H1 (cell line): ENCODE measurements around the gene CEP85L. TPM values are rescaled to one million over a fixed set of nuclear protein-coding genes. Genes with fewer than 3 reads are reported as not detected.

Source experiments
- CTCF ChIA-PET: fragments of 300-600 bp; sonication (Branson Sonifier 250); formaldehyde crosslinking; loops from one replicate; lab custom pipeline; 2021; ENCODE audit not compliant: partially characterized antibody; lab: Charles Lee
- POLR2A ChIA-PET: fragments of 300-600 bp; sonication (Branson Sonifier 250); formaldehyde crosslinking; loops from one replicate; lab custom pipeline; 2021; ENCODE audit warnings: inconsistent platforms; ENCODE audit not compliant: partially characterized antibody; lab: Charles Lee
- DNase-seq, 2 experiments: peaks; one replicate each; pipeline versions ENCODE4 v3.0.0 to v3.0.0-alpha.2; 2010 to 2022; ENCODE audit warnings: low spot score in 2 of 2, low read depth in 1 of 2, mixed read lengths in 1 of 2
- FAIRE-seq: peaks from 2 replicates; lab custom pipeline; 2011; peaks lifted over from hg19 to GRCh38; lab: Jason Lieb, UNC
- H2AFZ ChIP-seq: 2 replicates; pipeline ENCODE4 v1.8.1; 2012; ENCODE audit warnings: low read length, inconsistent platforms
- H2AK5ac ChIP-seq: 2 replicates; pipeline ENCODE4 v1.6.1; 2013; ENCODE audit warnings: low read depth, low read length
- H2BK120ac ChIP-seq: replicated peaks from 2 replicates; pipeline ENCODE3; 2013; ENCODE audit warnings: low read depth, low read length, inconsistent platforms
- H2BK12ac ChIP-seq: 2 replicates; pipeline ENCODE4 v1.6.1; 2013; ENCODE audit warnings: low read depth, low read length
- H2BK15ac ChIP-seq: 2 replicates; pipeline ENCODE4 v1.6.1; 2013; ENCODE audit warnings: low read length
- H2BK20ac ChIP-seq: 2 replicates; pipeline ENCODE4 v1.6.1; 2013; ENCODE audit warnings: low read length
- H2BK5ac ChIP-seq: 2 replicates; pipeline ENCODE4 v1.6.1; 2013; ENCODE audit warnings: low read depth, low read length
- H3K14ac ChIP-seq: 2 replicates; pipeline ENCODE4 v1.6.1; 2013; ENCODE audit warnings: inconsistent platforms; ENCODE audit not compliant: insufficient read length
- H3K18ac ChIP-seq: 2 replicates; pipeline ENCODE4 v1.6.1; 2013; ENCODE audit warnings: low read length; ENCODE audit errors: extremely low read depth
- H3K23ac ChIP-seq: 2 replicates; pipeline ENCODE4 v1.6.1; 2013; ENCODE audit warnings: inconsistent platforms; ENCODE audit not compliant: insufficient read length
- H3K23me2 ChIP-seq: 2 replicates; pipeline ENCODE4 v1.6.1; 2013; ENCODE audit warnings: low read depth, low read length
- H3K27ac ChIP-seq: 2 replicates; pipeline ENCODE4 v1.6.1; 2011; ENCODE audit warnings: low read depth, low read length, inconsistent platforms
- H3K27me3 ChIP-seq, 4 experiments: replicated peaks in 1 of 4; 1 replicate in 1 of 4; 2 replicates in 3 of 4; pipeline versions ENCODE4 v1.6.1 to v1.8.1; 2011 to 2013; ENCODE audit warnings: low read length in 3 of 4, mild to moderate bottlenecking in 3 of 4, inconsistent platforms in 2 of 4, mixed read lengths in 2 of 4, moderate library complexity in 1 of 4; ENCODE audit not compliant: control insufficient read depth in 3 of 4, insufficient read depth in 3 of 4; ENCODE audit errors: extremely low read depth in 1 of 4
- H3K36me3 ChIP-seq, 4 experiments: 2 replicates each; pipeline versions ENCODE4 v1.6.1 to v1.8.1; 2011 to 2013; ENCODE audit warnings: mild to moderate bottlenecking in 4 of 4, low read length in 3 of 4, moderate library complexity in 2 of 4, control low read depth in 1 of 4, inconsistent platforms in 1 of 4; ENCODE audit not compliant: insufficient read depth in 4 of 4, control insufficient read depth in 2 of 4
- H3K4ac ChIP-seq: replicated peaks from 2 replicates; pipeline ENCODE3; 2013; ENCODE audit warnings: low read length, low read depth, mixed read lengths, inconsistent platforms; ENCODE audit not compliant: insufficient read length
- H3K4me1 ChIP-seq, 4 experiments: replicated peaks in 1 of 4; 1 replicate in 1 of 4; 2 replicates in 3 of 4; pipeline versions ENCODE4 v1.6.1 to v1.8.1; 2011 to 2013; ENCODE audit warnings: low read length in 3 of 4, inconsistent platforms in 2 of 4, mixed read lengths in 1 of 4; ENCODE audit not compliant: insufficient read depth in 4 of 4, control insufficient read depth in 3 of 4
- H3K4me2 ChIP-seq, 2 experiments: 2 replicates each; pipeline versions ENCODE4 v1.6.1 to v1.8.1; 2011 to 2013; ENCODE audit warnings: low read depth in 2 of 2, low read length in 2 of 2, control low read depth in 1 of 2, inconsistent platforms in 1 of 2, mild to moderate bottlenecking in 1 of 2; ENCODE audit not compliant: insufficient read depth in 1 of 2
- H3K4me3 ChIP-seq, 4 experiments: fragments of 200-600, 300-600 bp in 1 of 4; sonication (generic), shearing (Covaris generic), sonication (Bioruptor Twin) in 1 of 4; 2 replicates each; pipeline versions ENCODE4 v1.5.1 to v1.8.1; 2011 to 2016; ENCODE audit warnings: low read length in 4 of 4, low read depth in 3 of 4, control low read depth in 2 of 4, inconsistent platforms in 2 of 4, mild to moderate bottlenecking in 2 of 4, mixed read lengths in 1 of 4, moderate library complexity in 1 of 4; ENCODE audit not compliant: insufficient read depth in 2 of 4; ENCODE audit errors: extremely low read depth in 1 of 4
- H3K56ac ChIP-seq: replicated peaks from 2 replicates; pipeline ENCODE3; 2013; ENCODE audit warnings: low read depth, mild to moderate bottlenecking, mixed read lengths, low read length, inconsistent platforms; ENCODE audit not compliant: insufficient read length
- H3K79me1 ChIP-seq: 2 replicates; pipeline ENCODE4 v1.6.1; 2013; ENCODE audit warnings: low read depth, low read length, control low read depth
- H3K79me2 ChIP-seq, 2 experiments: 2 replicates each; pipeline versions ENCODE4 v1.6.1 to v1.8.1; 2012 to 2013; ENCODE audit warnings: low read length in 2 of 2, mild to moderate bottlenecking in 2 of 2, inconsistent platforms in 1 of 2; ENCODE audit not compliant: insufficient read depth in 2 of 2, control insufficient read depth in 1 of 2
- H3K9ac ChIP-seq, 4 experiments: replicated peaks in 1 of 4; 1 replicate in 1 of 4; 2 replicates in 3 of 4; pipeline versions ENCODE4 v1.6.1 to v1.8.1; 2011 to 2013; ENCODE audit warnings: low read depth in 3 of 4, low read length in 3 of 4, control low read depth in 2 of 4, mild to moderate bottlenecking in 2 of 4, moderate library complexity in 2 of 4, inconsistent platforms in 1 of 4; ENCODE audit errors: extremely low read depth in 1 of 4
- H3K9me3 ChIP-seq, 2 experiments: 2 replicates each; pipeline versions ENCODE4 v1.6.1 to v1.8.1; 2012 to 2013; ENCODE audit warnings: mild to moderate bottlenecking in 2 of 2, moderate library complexity in 2 of 2, control low read depth in 1 of 2, inconsistent platforms in 1 of 2, low read depth in 1 of 2, low read length in 1 of 2, mixed read lengths in 1 of 2; ENCODE audit not compliant: insufficient read depth in 2 of 2
- H4K20me1 ChIP-seq, 2 experiments: replicated peaks in 1 of 2; 2 replicates each; pipeline versions ENCODE3 to v1.8.1; 2011 to 2013; ENCODE audit warnings: inconsistent platforms in 2 of 2, low read length in 2 of 2, mild to moderate bottlenecking in 1 of 2; ENCODE audit not compliant: insufficient read depth in 2 of 2, control insufficient read depth in 1 of 2
- H4K5ac ChIP-seq: 2 replicates; pipeline ENCODE4 v1.6.1; 2013; ENCODE audit warnings: low read length, low read depth, mixed read lengths, inconsistent platforms; ENCODE audit not compliant: insufficient read length
- H4K8ac ChIP-seq: 2 replicates; pipeline ENCODE4 v1.8.0; 2013; ENCODE audit warnings: mild to moderate bottlenecking, moderate library complexity, low read length, inconsistent platforms; ENCODE audit not compliant: insufficient read depth; ENCODE audit errors: extremely low read depth
- H4K91ac ChIP-seq: replicated peaks from 2 replicates; pipeline ENCODE3; 2013; ENCODE audit warnings: low read length, mixed read lengths, inconsistent platforms; ENCODE audit not compliant: insufficient read length
- ASH2L ChIP-seq: fragments of 200-600, 300-600 bp; sonication (generic); IDR thresholded peaks from one replicate; pipeline ENCODE4 v1.7.1; 2017; ENCODE audit warnings: low read length
- CBX5 ChIP-seq: fragments of 300-800, 300-1000 bp; sonication (generic); IDR thresholded peaks from 2 replicates; pipeline ENCODE4 v1.7.1; 2016; ENCODE audit warnings: antibody characterized with exemption, low read length, low read depth
- CBX8 ChIP-seq: fragments of 300-800, 300-1000 bp; sonication (generic); IDR thresholded peaks from 2 replicates; pipeline ENCODE4 v1.7.1; 2016; ENCODE audit warnings: low read depth, low read length, borderline replicate concordance
- CHD2 ChIP-seq: IDR thresholded peaks from 2 replicates; pipeline ENCODE4 v1.6.1; 2012; ENCODE audit warnings: low read length, improper control_type of control experiment
- JUN ChIP-seq: IDR thresholded peaks from 2 replicates; pipeline ENCODE4 v1.6.1; 2011; ENCODE audit warnings: low read depth, mild to moderate bottlenecking, improper control_type of control experiment, low read length
- MAX ChIP-seq: IDR thresholded peaks from 2 replicates; pipeline ENCODE4 v1.6.1; 2012; ENCODE audit warnings: inconsistent platforms
- PHF8 ChIP-seq: fragments of 200-600 bp; sonication (generic); conservative IDR thresholded peaks from 2 replicates; pipeline ENCODE4 v1.7.1; 2012; ENCODE audit warnings: low read depth, mild to moderate bottlenecking, inconsistent platforms, low read length, moderate library complexity
- RXRA ChIP-seq: IDR thresholded peaks from 2 replicates; pipeline ENCODE4 v1.6.1; 2011; ENCODE audit warnings: low read depth, mild to moderate bottlenecking, low read length, moderate library complexity; ENCODE audit not compliant: insufficient read depth
- SRF ChIP-seq: IDR thresholded peaks from 2 replicates; pipeline ENCODE4 v1.6.1; 2011; ENCODE audit warnings: mild to moderate bottlenecking, low read depth, low read length, moderate library complexity
- TCF12 ChIP-seq: IDR thresholded peaks from 2 replicates; pipeline ENCODE4 v1.6.1; 2011; ENCODE audit warnings: low read depth, mild to moderate bottlenecking, low read length
- WGBS, 2 experiments: shearing (Covaris generic) in 1 of 2; methylation state at CpG; one replicate each; pipeline versions ENCODE4 v1.1.6 to v1.1.7; 2013 to 2015; ENCODE audit warnings: low lambda C conversion rate in 2 of 2, mixed read lengths in 2 of 2, inconsistent platforms in 1 of 2, low coverage in 1 of 2, missing lambda C conversion rate in 1 of 2; ENCODE audit not compliant: insufficient replicate concordance in 2 of 2, insufficient coverage in 1 of 2, insufficient read length in 1 of 2; ENCODE audit errors: extremely low coverage in 1 of 2, missing lambda C conversion rate in 1 of 2; 5-methylcytosine and 5-hydroxymethylcytosine counted together
- polyA plus RNA-seq, 7 experiments: library from polyadenylated mRNA; depleted of rRNA in 3 of 7; stranded (reverse) in 5 of 7; unstranded in 2 of 7; fragments of >200 nt in 5 of 7; fragments of 200-250 nt in 2 of 7; gene quantifications; 1 replicate in 5 of 7; 2 replicates in 1 of 7; 4 replicates in 1 of 7; pipeline versions ENCODE4 v1.2.1 to v1.2.3, GENCODE V29; 2011 to 2013; ENCODE audit warnings: missing spikeins in 2 of 7, mixed read lengths in 2 of 7
- total RNA-seq: library from RNA; stranded (reverse); fragmentation: NEBNext Ultra II Directional; extraction: Animal tissue kit (Norgen Biotek cat#: 25700); gene quantifications from 2 replicates; pipeline ENCODE4 v1.2.1, GENCODE V29; 2021

The CEP85L gene
- total and polyA plus RNA-seq, 2 of the 8 experiments (the other 6 are each of a cell fraction or from before 2014, with no cell fraction given): 3.2 to 27.6 TPM

- POLR2A ChIA-PET: no interaction called here
- Histone ChIP-seq H2BK12ac (no peak overlapping the region), H3K27me3 (no peaks in the 10 kb centered on the region), H3K9me3 (no peaks in the 10 kb centered on the region), H3K79me1 (no peaks in the 10 kb centered on the region), H4K91ac (no peak overlapping the region), H3K4me1 (no peaks in the 10 kb centered on the region), H3K23ac (no peak overlapping the region), H4K20me1 (no peaks in the 10 kb centered on the region), H4K5ac (no peak overlapping the region), H4K8ac (no peak overlapping the region), H2BK20ac (no peak overlapping the region), H3K36me3 (no peaks in the 10 kb centered on the region), H2BK120ac (no peak overlapping the region), H3K4ac (no peak overlapping the region), H2BK5ac (no peak overlapping the region), H3K56ac (no peak overlapping the region), H3K79me2 (no peaks in the 10 kb centered on the region), H2BK15ac (no peak overlapping the region), H2AFZ (no peak overlapping the region), H2AK5ac (no peak overlapping the region), H3K14ac (no peak overlapping the region), H3K27ac (no peak overlapping the region), H3K4me2 (no peak overlapping the region), H3K23me2 (peaks cover 2% of the 10 kb centered on the region; the same call in 1 of the 2 replicates), H3K9ac (no peak overlapping the region), H3K18ac (no peak overlapping the region), H3K4me3 (no peak overlapping the region)
- CTCF ChIA-PET: no interaction called here
- TF ChIP-seq CBX5 (no peak), SRF (no peak), TCF12 (no peak), PHF8 (no peak), CHD2 (no peak), MAX (no peak), JUN (no peak), RXRA (no peak), CBX8 (no peak), ASH2L (no peak)
- DNase-seq: no peak
- FAIRE-seq: no peak
- WGBS, 2 experiments: 81% methylated on average over 1 of the region's 1 CpG; no CpG with 5 or more reads in 1 of the 2 experiments
These were observed 23.4 kb upstream of the CEP85L start for GRCh38 chr6:118674772-118675171.
